Neural progenitor cell (in vitro differentiated cells): Measurements from ENCODE around the gene PMFBP1. TPM values are rescaled to one million over a fixed set of nuclear protein-coding genes. Genes with fewer than 3 reads are reported as not detected.

ENCODE experiments used
- DNase-seq: peaks from one replicate; pipeline ENCODE4 v3.0.0-alpha.2; 2016; ENCODE audit warnings: low spot score
- H2AFZ ChIP-seq: fragments of 200-600 bp; sonication (generic); replicated peaks from 2 replicates; pipeline ENCODE4 v1.6.1; 2016; ENCODE audit warnings: antibody characterized with exemption
- H3F3A ChIP-seq: fragments of 200-600 bp; sonication (generic); 2 replicates; pipeline ENCODE4 v1.6.1; 2016; ENCODE audit warnings: antibody characterized with exemption, low read depth
- H3K27ac ChIP-seq: fragments of 200-600 bp; sonication (generic); 2 replicates; pipeline ENCODE4 v1.5.1; 2016; ENCODE audit warnings: mild to moderate bottlenecking
- H3K27me3 ChIP-seq: fragments of 200-600 bp; sonication (generic); 2 replicates; pipeline ENCODE4 v1.6.1; 2016; ENCODE audit warnings: mild to moderate bottlenecking, moderate library complexity
- H3K36me3 ChIP-seq: fragments of 200-600 bp; sonication (generic); 2 replicates; pipeline ENCODE4 v1.5.1; 2016
- H3K4me1 ChIP-seq: fragments of 200-600 bp; sonication (generic); 2 replicates; pipeline ENCODE4 v1.6.1; 2016; ENCODE audit warnings: mixed run types
- H3K4me2 ChIP-seq: fragments of 200-600 bp; sonication (generic); 2 replicates; pipeline ENCODE4 v1.6.1; 2016
- H3K4me3 ChIP-seq: fragments of 200-600 bp; sonication (generic); 2 replicates; pipeline ENCODE4 v1.5.1; 2016
- H3K79me2 ChIP-seq: fragments of 200-600 bp; sonication (generic); 2 replicates; pipeline ENCODE4 v1.6.1; 2016; ENCODE audit warnings: low read depth
- H3K9ac ChIP-seq: fragments of 200-600 bp; sonication (generic); 2 replicates; pipeline ENCODE4 v1.6.1; 2016
- H3K9me3 ChIP-seq: fragments of 200-600 bp; sonication (generic); 2 replicates; pipeline ENCODE4 v1.5.1; 2016; ENCODE audit warnings: low read depth
- H4K20me1 ChIP-seq: fragments of 200-600 bp; sonication (generic); 2 replicates; pipeline ENCODE4 v1.6.1; 2016; ENCODE audit warnings: low read depth
- H3K27ac Mint-ChIP-seq: 3 replicates; pipeline ENCODE4 v1.8.0; 2021; ENCODE audit warnings: mixed read lengths
- H3K27me3 Mint-ChIP-seq: 2 replicates; pipeline ENCODE4 v1.8.0; 2022; ENCODE audit warnings: low read depth, mild to moderate bottlenecking, inconsistent platforms, moderate library complexity, mixed read lengths; ENCODE audit not compliant: insufficient read depth
- H3K36me3 Mint-ChIP-seq: 3 replicates; pipeline ENCODE4 v1.8.0; 2021; ENCODE audit warnings: mixed read lengths
- H3K4me1 Mint-ChIP-seq: 3 replicates; pipeline ENCODE4 v1.8.0; 2021; ENCODE audit warnings: mixed read lengths
- H3K4me3 Mint-ChIP-seq: 3 replicates; pipeline ENCODE4 v1.8.0; 2021; ENCODE audit warnings: mild to moderate bottlenecking, moderate library complexity, mixed read lengths
- H3K9me3 Mint-ChIP-seq: 3 replicates; pipeline ENCODE4 v1.8.0; 2020; ENCODE audit warnings: mixed read lengths
- EZH2 ChIP-seq: fragments of 200-600 bp; sonication (generic); IDR thresholded peaks from 2 replicates; pipeline ENCODE4 v1.6.1; 2017; ENCODE audit warnings: antibody characterized with exemption, mild to moderate bottlenecking, moderate library complexity
- EZH2phosphoT487 ChIP-seq: fragments of 200-600 bp; sonication (generic); IDR thresholded peaks from 2 replicates; pipeline ENCODE4 v1.6.1; 2017; ENCODE audit warnings: antibody characterized with exemption
- total RNA-seq: library from RNA; depleted of rRNA; stranded (reverse); fragments of >200 nt; gene quantifications from 2 replicates; pipeline ENCODE4 v1.2.3, GENCODE V29; 2015; ENCODE audit warnings: low replicate concordance
- TF ChIP-seq, protein P1 (sequence below): fragments of 200-600 bp; sonication (generic); IDR thresholded peaks from 2 replicates; pipeline ENCODE4 v1.5.1; 2017; ENCODE audit warnings: antibody characterized with exemption, mild to moderate bottlenecking

The PMFBP1 gene
- total RNA-seq, 1 donor from 2014 or later, result 12.8 TPM

DNA sequence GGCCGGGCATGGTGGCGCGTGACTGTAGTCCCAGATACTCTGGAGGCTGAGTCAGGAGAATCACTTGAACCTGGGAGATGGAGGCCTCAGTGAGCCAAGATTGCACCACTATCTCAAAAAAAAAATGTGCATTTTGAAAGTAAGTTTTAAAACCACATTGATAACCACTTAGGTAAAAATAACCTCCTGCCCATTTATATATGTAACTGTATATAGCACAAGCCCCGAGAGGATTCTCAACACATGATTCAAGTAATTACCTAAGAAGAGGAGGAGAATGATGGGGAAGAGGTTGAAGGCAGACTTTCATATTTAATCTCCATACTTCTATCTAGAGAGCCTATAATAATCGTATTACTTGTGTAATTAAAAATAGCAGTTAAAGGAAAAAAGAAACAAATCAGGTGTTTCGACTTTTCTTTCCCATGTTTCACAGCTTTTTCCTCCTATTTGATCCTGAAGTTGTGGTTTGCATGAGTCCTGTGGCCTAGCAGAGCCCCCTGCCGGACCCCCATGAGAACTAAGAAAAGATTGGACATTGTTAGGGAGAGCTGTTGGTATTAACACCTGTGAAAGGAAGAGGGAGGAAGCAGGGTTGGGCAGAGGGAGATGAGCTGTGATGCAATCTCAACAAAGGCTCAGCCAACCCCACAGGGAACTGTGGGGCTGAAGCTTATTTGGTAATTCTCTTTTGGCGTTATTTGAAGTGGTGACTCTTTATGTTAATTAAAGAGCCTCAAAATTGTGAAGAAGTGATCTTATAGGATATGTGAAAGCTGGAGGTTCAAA is 22.1 kb downstream of the PMFBP1 start:
- H3K36me3 Mint-ChIP-seq, result peaks cover 5% of the 10 kb centered on the region
- Histone ChIP-seq H3K9ac (no peak overlapping the region), H4K20me1 (no peaks in the 10 kb centered on the region), H3K4me3 (no peak overlapping the region), H3F3A (no peaks in the 10 kb centered on the region), H3K36me3 (no peaks in the 10 kb centered on the region), H3K4me2 (no peak overlapping the region), H3K4me1 (no peaks in the 10 kb centered on the region), H3K79me2 (no peaks in the 10 kb centered on the region), H2AFZ (no peak overlapping the region), H3K27me3 (no peaks in the 10 kb centered on the region), H3K27ac (no peak overlapping the region), H3K9me3 (no peaks in the 10 kb centered on the region)
- H3K4me3 Mint-ChIP-seq, result no peak overlapping the region
- peak; percentile 46 for DNase-seq
- H3K27me3 Mint-ChIP-seq, result peaks cover 2% of the 10 kb centered on the region
- peaks cover 2% of the 10 kb centered on the region for H3K9me3 Mint-ChIP-seq
- H3K4me1 Mint-ChIP-seq, result no peaks in the 10 kb centered on the region
- no peak overlapping the region for H3K27ac Mint-ChIP-seq
- TF ChIP-seq EZH2 (no peak), EZH2phosphoT487 (no peak)
- TF ChIP-seq, protein P1, sequence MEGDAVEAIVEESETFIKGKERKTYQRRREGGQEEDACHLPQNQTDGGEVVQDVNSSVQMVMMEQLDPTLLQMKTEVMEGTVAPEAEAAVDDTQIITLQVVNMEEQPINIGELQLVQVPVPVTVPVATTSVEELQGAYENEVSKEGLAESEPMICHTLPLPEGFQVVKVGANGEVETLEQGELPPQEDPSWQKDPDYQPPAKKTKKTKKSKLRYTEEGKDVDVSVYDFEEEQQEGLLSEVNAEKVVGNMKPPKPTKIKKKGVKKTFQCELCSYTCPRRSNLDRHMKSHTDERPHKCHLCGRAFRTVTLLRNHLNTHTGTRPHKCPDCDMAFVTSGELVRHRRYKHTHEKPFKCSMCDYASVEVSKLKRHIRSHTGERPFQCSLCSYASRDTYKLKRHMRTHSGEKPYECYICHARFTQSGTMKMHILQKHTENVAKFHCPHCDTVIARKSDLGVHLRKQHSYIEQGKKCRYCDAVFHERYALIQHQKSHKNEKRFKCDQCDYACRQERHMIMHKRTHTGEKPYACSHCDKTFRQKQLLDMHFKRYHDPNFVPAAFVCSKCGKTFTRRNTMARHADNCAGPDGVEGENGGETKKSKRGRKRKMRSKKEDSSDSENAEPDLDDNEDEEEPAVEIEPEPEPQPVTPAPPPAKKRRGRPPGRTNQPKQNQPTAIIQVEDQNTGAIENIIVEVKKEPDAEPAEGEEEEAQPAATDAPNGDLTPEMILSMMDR, result peak; percentile 59

DNA sequence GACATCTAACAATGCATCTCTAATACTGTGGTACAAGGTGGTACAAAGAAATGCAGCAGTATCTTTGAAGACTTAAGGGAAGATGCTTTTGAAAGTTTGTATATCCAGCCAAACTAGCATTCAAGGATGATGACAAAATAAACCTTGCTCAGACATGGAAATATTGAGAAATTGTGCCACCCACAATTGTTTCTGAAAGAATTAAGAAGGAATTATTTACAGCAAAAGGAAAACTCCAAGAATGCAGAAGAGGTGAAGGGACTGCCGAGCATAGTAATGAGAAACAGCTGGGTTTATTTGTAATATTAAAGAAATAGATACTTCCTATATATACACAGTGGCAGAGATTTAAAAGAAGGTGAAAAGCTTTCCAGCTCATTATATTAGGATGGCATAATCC is 29.5 kb downstream of the PMFBP1 start:
- Histone ChIP-seq H3K4me1 (no peaks in the 10 kb centered on the region), H2AFZ (no peak overlapping the region), H3K9ac (no peak overlapping the region), H3F3A (no peaks in the 10 kb centered on the region), H3K36me3 (no peaks in the 10 kb centered on the region), H3K27ac (no peak overlapping the region), H4K20me1 (no peaks in the 10 kb centered on the region), H3K27me3 (no peaks in the 10 kb centered on the region), H3K4me3 (no peak overlapping the region), H3K4me2 (no peak overlapping the region), H3K79me2 (no peaks in the 10 kb centered on the region), H3K9me3 (no peaks in the 10 kb centered on the region)
- DNase-seq, result no peak
- H3K9me3 Mint-ChIP-seq, result no peaks in the 10 kb centered on the region
- H3K4me3 Mint-ChIP-seq, result no peak overlapping the region
- H3K27me3 Mint-ChIP-seq, result no peaks in the 10 kb centered on the region
- H3K27ac Mint-ChIP-seq, result no peak overlapping the region
- H3K36me3 Mint-ChIP-seq, result peaks cover 3% of the 10 kb centered on the region
- TF ChIP-seq, protein P1, result no peak
- TF ChIP-seq EZH2phosphoT487 (no peak), EZH2 (no peak)
- peaks cover 20% of the 10 kb centered on the region for H3K4me1 Mint-ChIP-seq

- H3K4me1 ChIP-seq, result no peaks in the 10 kb centered on the region
- no peak overlapping the region for H3K4me3 Mint-ChIP-seq
- no peaks in the 10 kb centered on the region for H3K9me3 Mint-ChIP-seq
- H3K9me3 ChIP-seq, result no peaks in the 10 kb centered on the region
- no peak overlapping the region for H3K4me3 ChIP-seq
- peaks cover 2% of the 10 kb centered on the region for H3K27me3 Mint-ChIP-seq
- H3K36me3 Mint-ChIP-seq, result no peaks in the 10 kb centered on the region
- no peaks in the 10 kb centered on the region for H3K79me2 ChIP-seq
- no peak overlapping the region for H3K27ac ChIP-seq
- peaks cover 21% of the 10 kb centered on the region for H3K4me1 Mint-ChIP-seq
- TF ChIP-seq, protein P1, result no peak
- TF ChIP-seq EZH2phosphoT487, result no peak
- no peak for TF ChIP-seq EZH2
- H2AFZ ChIP-seq, result no peak overlapping the region
- no peak overlapping the region for H3K9ac ChIP-seq
- DNase-seq, result no peak
- no peaks in the 10 kb centered on the region for H3F3A ChIP-seq
- H3K27me3 ChIP-seq, result no peaks in the 10 kb centered on the region
- H4K20me1 ChIP-seq, result no peaks in the 10 kb centered on the region
- no peaks in the 10 kb centered on the region for H3K36me3 ChIP-seq
- H3K27ac Mint-ChIP-seq, result no peak overlapping the region
- H3K4me2 ChIP-seq, result no peak overlapping the region
Measured at GRCh38 chr16:72139908-72140307, 32.0 kb downstream of the PMFBP1 start.
